Gastroesophageal sphincter (tissue), 4 donors: ENCODE measurements around the gene CDH11. TPM values are rescaled to one million over a fixed set of nuclear protein-coding genes. Genes with fewer than 3 reads are reported as not detected.
A peak's percentile ranks its signal among the peaks of the same experiment; 100 is the strongest.

Experiments used
- ATAC-seq: fragments of 150-250 bp; one replicate; pipeline ENCODE4 v1.9.1; 2016; ENCODE audit warnings: mild to moderate bottlenecking, moderate library complexity
- H3K27ac ChIP-seq, 4 donors: fragments of 200-600 bp; sonication (generic) in 3 of 4; 1 replicate in 3 of 4; 2 replicates in 1 of 4; pipeline ENCODE4 v1.5.1; 2016 to 2019
- H3K27me3 ChIP-seq: fragments of 200-600 bp; sonication (generic); one replicate; pipeline ENCODE4 v1.5.1; 2019
- H3K36me3 ChIP-seq, 2 donors: fragments of 200-600 bp; sonication (generic); one replicate each; pipeline ENCODE4 v1.5.1; 2019; ENCODE audit warnings: control low read depth in 1 of 2
- H3K4me1 ChIP-seq, 3 donors: fragments of 200-600 bp; sonication (generic); 1 replicate in 2 of 3; 2 replicates in 1 of 3; pipeline ENCODE4 v1.5.1; 2016 to 2019; ENCODE audit warnings: control low read depth in 2 of 3
- H3K4me3 ChIP-seq, 2 donors: fragments of 200-600 bp; sonication (generic); one replicate each; pipeline ENCODE4 v1.5.1; 2019; ENCODE audit warnings: mild to moderate bottlenecking in 1 of 2, moderate library complexity in 1 of 2
- H3K9me3 ChIP-seq, 3 donors: fragments of 200-600 bp; sonication (generic); one replicate each; pipeline ENCODE4 v1.5.1; 2017 to 2019; ENCODE audit warnings: control low read depth in 2 of 3
- EP300 ChIP-seq: sonication (generic); formaldehyde crosslinking; IDR thresholded peaks from one replicate; pipeline ENCODE4 v1.6.1; 2017; ENCODE audit warnings: antibody characterized with exemption, mild to moderate bottlenecking
- POLR2A ChIP-seq, 2 donors: fragments of 450-650 bp; IDR thresholded peaks; one replicate each; pipeline ENCODE4 v1.6.1; 2017; ENCODE audit warnings: antibody characterized with exemption in 2 of 2, mild to moderate bottlenecking in 2 of 2, moderate library complexity in 1 of 2
- POLR2AphosphoS5 ChIP-seq: sonication (generic); formaldehyde crosslinking; IDR thresholded peaks from one replicate; pipeline ENCODE4 v1.6.1; 2017; ENCODE audit warnings: antibody characterized with exemption
- WGBS, 2 donors: methylation state at CpG; one replicate each; pipeline ENCODE4 v1.1.5; 2018; ENCODE audit warnings: low coverage in 1 of 2; 5-methylcytosine and 5-hydroxymethylcytosine counted together
- total RNA-seq, 4 donors: library from RNA; depleted of rRNA; stranded (reverse); fragments of >200 nt; gene quantifications; one replicate each; pipeline ENCODE4 v1.1.0, GENCODE V29; 2016
- TF ChIP-seq, protein P1 (sequence below), 4 experiments: fragments of 200-600 bp in 2 of 4; fragments of 450-650 bp in 2 of 4; sonication (generic) in 1 of 4; IDR thresholded peaks; one replicate each; pipeline ENCODE4 v1.5.1; 2017 to 2019; ENCODE audit warnings: antibody characterized with exemption in 4 of 4, mild to moderate bottlenecking in 2 of 4, moderate library complexity in 2 of 4

The CDH11 gene
- total RNA-seq, 4 donors from 2014 or later, result 37.4 to 78.9 (median 62.8) TPM

DNA sequence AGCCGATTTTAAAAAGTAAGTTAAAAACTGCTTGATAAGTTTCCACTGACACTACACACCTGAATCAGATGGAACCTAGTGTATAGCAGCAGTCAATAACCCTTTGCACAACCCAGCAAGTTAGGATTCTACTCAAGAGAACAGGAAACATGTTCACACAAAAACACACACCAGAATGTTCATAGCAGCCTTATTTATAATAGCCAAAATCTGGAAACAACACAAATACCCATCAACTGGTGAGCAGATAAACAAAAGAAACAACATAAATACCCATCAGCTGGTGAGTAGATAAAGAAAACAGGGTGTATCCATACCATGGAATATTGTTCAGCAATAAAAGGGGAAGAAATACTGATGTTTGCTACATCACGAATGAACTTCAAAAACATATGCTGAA, 2.7 kb upstream of the CDH11 start:
- H3K27me3 ChIP-seq, result peaks cover 11% of the 10 kb centered on the region
- peaks cover 0 to 44% (median 5%) of the 10 kb centered on the region in 3 donors for H3K4me1 ChIP-seq
- no peak for ATAC-seq
- TF ChIP-seq EP300 (no peak), POLR2AphosphoS5 (no peak)
- TF ChIP-seq, protein P1, sequence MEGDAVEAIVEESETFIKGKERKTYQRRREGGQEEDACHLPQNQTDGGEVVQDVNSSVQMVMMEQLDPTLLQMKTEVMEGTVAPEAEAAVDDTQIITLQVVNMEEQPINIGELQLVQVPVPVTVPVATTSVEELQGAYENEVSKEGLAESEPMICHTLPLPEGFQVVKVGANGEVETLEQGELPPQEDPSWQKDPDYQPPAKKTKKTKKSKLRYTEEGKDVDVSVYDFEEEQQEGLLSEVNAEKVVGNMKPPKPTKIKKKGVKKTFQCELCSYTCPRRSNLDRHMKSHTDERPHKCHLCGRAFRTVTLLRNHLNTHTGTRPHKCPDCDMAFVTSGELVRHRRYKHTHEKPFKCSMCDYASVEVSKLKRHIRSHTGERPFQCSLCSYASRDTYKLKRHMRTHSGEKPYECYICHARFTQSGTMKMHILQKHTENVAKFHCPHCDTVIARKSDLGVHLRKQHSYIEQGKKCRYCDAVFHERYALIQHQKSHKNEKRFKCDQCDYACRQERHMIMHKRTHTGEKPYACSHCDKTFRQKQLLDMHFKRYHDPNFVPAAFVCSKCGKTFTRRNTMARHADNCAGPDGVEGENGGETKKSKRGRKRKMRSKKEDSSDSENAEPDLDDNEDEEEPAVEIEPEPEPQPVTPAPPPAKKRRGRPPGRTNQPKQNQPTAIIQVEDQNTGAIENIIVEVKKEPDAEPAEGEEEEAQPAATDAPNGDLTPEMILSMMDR (IDR thresholded peaks at IDR 0.05), result no peak
- WGBS, 2 donors, result 31 to 71% methylated on average over 1 to 2 of the region's 2 CpGs
- no peaks in the 10 kb centered on the region for H3K9me3 ChIP-seq
- H3K36me3 ChIP-seq, result no peaks in the 10 kb centered on the region
- H3K27ac ChIP-seq, result peak overlapping the region in 2 of 4 donors; percentile 94 to 96
- no peak overlapping the region for H3K4me3 ChIP-seq

DNA sequence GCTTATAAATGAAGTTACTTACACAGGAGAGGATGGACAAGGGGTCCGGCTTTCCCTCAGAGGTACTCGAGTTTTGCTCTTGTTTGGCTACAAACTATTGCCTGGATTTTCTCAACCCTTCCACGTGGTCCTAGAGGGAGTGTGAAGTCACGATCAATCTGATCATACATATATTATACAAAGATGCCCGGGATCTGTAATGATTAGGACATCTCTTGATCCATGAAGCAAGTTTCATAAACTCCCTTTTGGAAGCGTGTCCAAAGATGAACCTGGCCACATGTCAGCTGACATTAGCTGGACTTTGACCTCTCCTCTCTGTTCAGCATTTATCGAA, 2.3 kb upstream of the CDH11 start:
- peaks cover 11% of the 10 kb centered on the region for H3K27me3 ChIP-seq
- peak overlapping the region in 1 of 2 donors; percentile 78 for H3K4me3 ChIP-seq
- H3K9me3 ChIP-seq, result no peaks in the 10 kb centered on the region
- no peaks in the 10 kb centered on the region for H3K36me3 ChIP-seq
- peak overlapping the region; percentile 76 to 96 (median 93) for H3K27ac ChIP-seq
- WGBS, 2 donors, result 35 to 40% methylated on average over 6 to 7 of the region's 7 CpGs
- TF ChIP-seq POLR2A (IDR thresholded peaks at IDR 0.05) (no peak), EP300 (no peak), POLR2AphosphoS5 (no peak)
- TF ChIP-seq, protein P1 (IDR thresholded peaks at IDR 0.05), result no peak
- H3K4me1 ChIP-seq, result peaks cover 0 to 48% (median 5%) of the 10 kb centered on the region in 3 donors
- ATAC-seq, result no peak

DNA sequence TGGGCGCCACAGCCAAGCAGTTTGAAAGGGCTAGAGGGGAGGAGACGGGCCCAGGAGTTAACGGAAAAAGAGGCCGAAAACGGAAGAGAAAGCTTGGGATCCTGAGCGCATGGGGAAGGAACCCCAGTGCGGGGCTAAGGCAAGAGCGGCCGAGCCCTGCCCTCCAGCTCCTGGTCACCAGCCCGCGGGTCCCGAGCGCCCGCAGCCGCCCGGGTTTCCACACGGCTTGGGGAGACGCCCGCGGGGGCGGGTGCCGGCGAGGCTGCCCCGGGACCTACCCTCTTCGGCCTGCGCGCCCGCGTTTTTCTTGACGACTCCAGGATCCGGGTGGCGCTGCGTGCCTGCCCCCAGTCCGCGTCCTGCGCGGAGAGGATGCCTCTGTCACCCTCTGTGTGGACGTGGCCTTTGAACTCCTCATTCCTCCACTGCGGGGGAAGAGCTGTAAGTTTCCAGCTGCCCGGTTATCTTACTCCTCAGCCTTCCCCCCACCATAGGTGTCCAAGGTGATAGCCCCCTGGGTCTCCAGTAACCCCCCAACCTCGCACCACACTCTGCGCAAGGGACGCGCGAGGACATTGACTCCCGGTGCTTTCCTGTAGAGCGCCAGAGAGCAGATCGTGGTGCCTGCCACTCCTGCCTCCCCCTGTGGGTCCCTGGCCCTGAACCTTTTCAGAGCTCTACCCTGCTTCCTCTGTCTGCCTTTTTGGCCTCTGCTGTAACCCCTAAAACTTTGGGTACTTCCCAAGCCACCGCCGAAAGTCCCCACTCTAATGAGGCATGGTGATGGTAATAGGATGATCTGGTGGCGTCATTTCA, 1.7 kb upstream of the CDH11 start:
- TF ChIP-seq, protein P1 (IDR thresholded peaks at IDR 0.05), result no peak
- TF ChIP-seq POLR2AphosphoS5, result no peak
- TF ChIP-seq EP300, result no peak
- TF ChIP-seq POLR2A (IDR thresholded peaks at IDR 0.05), result peak in 1 of 2 donors; percentile 16
- ATAC-seq, result peak; percentile 18
- 3 to 8% methylated on average over 11 to 29 of the region's 51 CpGs for WGBS, 2 donors

DNA sequence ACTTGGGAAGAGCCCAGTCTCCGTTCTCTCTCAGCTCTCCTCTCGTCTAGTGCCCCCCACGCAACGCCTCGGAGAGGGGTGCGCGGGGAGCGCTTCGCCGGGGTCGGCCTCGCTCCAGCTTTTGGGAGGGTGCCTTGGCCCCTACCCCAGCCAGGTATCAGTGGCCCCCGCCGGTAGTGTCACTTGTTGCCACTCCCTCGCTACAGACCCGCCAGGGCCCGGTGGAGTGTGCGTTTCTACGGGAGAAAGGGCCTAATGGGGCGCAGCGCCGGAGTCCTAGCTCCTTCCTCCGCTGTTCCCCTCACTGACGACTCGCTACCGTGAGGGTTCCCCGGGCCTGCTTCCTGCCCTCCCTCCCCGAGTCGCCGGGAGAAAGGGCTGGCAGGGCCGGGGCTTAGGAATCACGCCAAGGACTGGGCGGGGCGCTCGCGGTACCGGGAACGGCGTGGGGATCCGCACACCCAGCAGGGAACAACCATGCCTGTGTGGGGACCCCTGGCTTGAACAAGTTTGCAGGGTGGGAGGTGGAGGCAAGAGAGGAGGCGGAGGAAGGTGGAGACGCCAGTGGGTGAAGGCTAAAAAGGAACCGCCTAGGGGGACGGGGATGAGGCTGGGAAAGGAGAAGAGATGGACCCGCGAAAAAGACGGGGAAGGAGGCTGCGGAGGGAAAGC, 997 bp upstream of the CDH11 start:
- H3K4me3 ChIP-seq, result peak overlapping the region; percentile 69 to 78
- H3K27ac ChIP-seq, result peak overlapping the region; percentile 76 to 96 (median 93)
- peaks cover 0 to 62% (median 5%) of the 10 kb centered on the region in 3 donors for H3K4me1 ChIP-seq
- peaks cover 11% of the 10 kb centered on the region for H3K27me3 ChIP-seq
- TF ChIP-seq, protein P1 (IDR thresholded peaks at IDR 0.05), result no peak
- peak; percentile 71 to 79 for TF ChIP-seq POLR2A (IDR thresholded peaks at IDR 0.05)
- peak; percentile 94 for TF ChIP-seq POLR2AphosphoS5
- no peak for TF ChIP-seq EP300
- H3K36me3 ChIP-seq, result no peaks in the 10 kb centered on the region
- H3K9me3 ChIP-seq, result no peaks in the 10 kb centered on the region
- WGBS, 2 donors, result 0% methylated on average over 9 to 10 of the region's 48 CpGs
- peak; percentile 69 for ATAC-seq

More for the DNA sequence above, 1.7 kb upstream of the CDH11 start:
- Histone ChIP-seq H3K27me3 (peaks cover 11% of the 10 kb centered on the region), H3K9me3 (no peaks in the 10 kb centered on the region), H3K27ac (peak overlapping the region; percentile 76 to 96 (median 93)), H3K36me3 (no peaks in the 10 kb centered on the region), H3K4me1 (peaks cover 0 to 54% (median 5%) of the 10 kb centered on the region in 3 donors), H3K4me3 (peak overlapping the region; percentile 69 to 78)
